Endometrial microvascular endothelial cells (primary cell): ENCODE measurements around the gene MUSK. TPM values are rescaled to one million over a fixed set of nuclear protein-coding genes. Genes with fewer than 3 reads are reported as not detected.

ENCODE experiments used
- in situ Hi-C: cut with HindIII; loops from 2 replicates; pipeline ENCODE4 v1.10.0; 2017; ENCODE audit warnings: low sequenced_read_pairs, low pct_unique_long_range_greater_than_20kb; ENCODE audit errors: inconsistent ontology term
- total RNA-seq: library from RNA; depleted of rRNA; stranded (reverse); fragments of >200 nt; gene quantifications from one replicate; pipeline ENCODE4 v1.2.3, GENCODE V29; 2015; ENCODE audit errors: inconsistent ontology term

Gene MUSK
- total RNA-seq, result not detected

GRCh38 chr9:110668570-110669167, at the start of gene MUSK:
Gene MUSK (plus strand): TSS chr9:110668791. CDS start chr9:110668905, 114 bp downstream.
- in situ Hi-C loops, result no loop called here

- in situ Hi-C loops, result no loop called here
These were observed 48.8 kb upstream of the MUSK start for GRCh38 chr9:110619831-110620230.

GRCh38 chr9:110620726-110621125, 47.9 kb upstream of the MUSK start:
- in situ Hi-C loops, result no loop called here

GRCh38 chr9:110622368-110622767, 46.2 kb upstream of the MUSK start:
- in situ Hi-C loops, result no loop called here

GRCh38 chr9:110623462-110624025, 45.0 kb upstream of the MUSK start:
- in situ Hi-C loops, result no loop called here

- in situ Hi-C loops, result no loop called here
These were observed 42.3 kb upstream of the MUSK start for GRCh38 chr9:110626101-110626829.

- in situ Hi-C loops, result no loop called here
These were observed 33.0 kb upstream of the MUSK start for GRCh38 chr9:110635589-110635988.

GRCh38 chr9:110638381-110638954, 30.1 kb upstream of the MUSK start:
- in situ Hi-C loops, result no loop called here

- in situ Hi-C loops, result no loop called here
These were observed 27.9 kb upstream of the MUSK start for GRCh38 chr9:110640736-110641135.

- in situ Hi-C loops, result no loop called here
These were observed 27.3 kb upstream of the MUSK start for GRCh38 chr9:110641293-110641692.

GRCh38 chr9:110648696-110649095, 19.9 kb upstream of the MUSK start:
- in situ Hi-C loops, result no loop called here

- in situ Hi-C loops, result no loop called here
These were observed 18.3 kb upstream of the MUSK start for GRCh38 chr9:110650261-110650660.

- in situ Hi-C loops, result no loop called here
These were observed 17.6 kb upstream of the MUSK start for GRCh38 chr9:110650991-110651411.

- in situ Hi-C loops, result no loop called here
These were observed 12.6 kb upstream of the MUSK start for GRCh38 chr9:110655754-110656641.

GRCh38 chr9:110659891-110660541, 8.6 kb upstream of the MUSK start:
- in situ Hi-C loops, result no loop called here

- in situ Hi-C loops, result no loop called here
These were observed 842 bp downstream of the MUSK start for GRCh38 chr9:110669433-110669832.

GRCh38 chr9:110671849-110672248, 3.3 kb downstream of the MUSK start:
- in situ Hi-C loops, result no loop called here

GRCh38 chr9:110672873-110673510, 4.4 kb downstream of the MUSK start:
- in situ Hi-C loops, result no loop called here
